ENCODE results near the gene PYGB.

- TF ChIP-seq REST (IDR thresholded peaks at IDR 0.05; ENCODE audit: insufficient read depth in 1 of 2, low read depth in 2 of 2, low read length in 2 of 2) (no peak), POLR2AphosphoS5 (IDR thresholded peaks at IDR 0.05; ENCODE audit: low read depth, low read length) (no peak), TAF1 (IDR thresholded peaks at IDR 0.05; ENCODE audit: borderline replicate concordance, insufficient read depth, low read length) (no peak)
Observed at GRCh38 chr20:25288291-25289181, 40.7 kb downstream of the PYGB start.

All from PFSK-1 (cell line).